OCI-LY1 (cell line): ENCODE results near the gene MAN1A1.

ENCODE experiments used
- CTCF ChIP-seq: fragments of 200-600 bp; sonication (generic), shearing (Covaris generic); IDR thresholded peaks from 2 replicates; pipeline ENCODE4 v1.5.1; 2017; ENCODE audit warnings: mild to moderate bottlenecking, antibody characterized with exemption, low read length, moderate library complexity, mixed read lengths
- EZH2 ChIP-seq: fragments of 200-600 bp; sonication (generic), shearing (Covaris generic); IDR thresholded peaks from 2 replicates; pipeline ENCODE4 v1.8.0; 2017; ENCODE audit warnings: borderline replicate concordance, mixed run types, mild to moderate bottlenecking, antibody characterized with exemption, low read length, moderate library complexity, mixed read lengths

DNA sequence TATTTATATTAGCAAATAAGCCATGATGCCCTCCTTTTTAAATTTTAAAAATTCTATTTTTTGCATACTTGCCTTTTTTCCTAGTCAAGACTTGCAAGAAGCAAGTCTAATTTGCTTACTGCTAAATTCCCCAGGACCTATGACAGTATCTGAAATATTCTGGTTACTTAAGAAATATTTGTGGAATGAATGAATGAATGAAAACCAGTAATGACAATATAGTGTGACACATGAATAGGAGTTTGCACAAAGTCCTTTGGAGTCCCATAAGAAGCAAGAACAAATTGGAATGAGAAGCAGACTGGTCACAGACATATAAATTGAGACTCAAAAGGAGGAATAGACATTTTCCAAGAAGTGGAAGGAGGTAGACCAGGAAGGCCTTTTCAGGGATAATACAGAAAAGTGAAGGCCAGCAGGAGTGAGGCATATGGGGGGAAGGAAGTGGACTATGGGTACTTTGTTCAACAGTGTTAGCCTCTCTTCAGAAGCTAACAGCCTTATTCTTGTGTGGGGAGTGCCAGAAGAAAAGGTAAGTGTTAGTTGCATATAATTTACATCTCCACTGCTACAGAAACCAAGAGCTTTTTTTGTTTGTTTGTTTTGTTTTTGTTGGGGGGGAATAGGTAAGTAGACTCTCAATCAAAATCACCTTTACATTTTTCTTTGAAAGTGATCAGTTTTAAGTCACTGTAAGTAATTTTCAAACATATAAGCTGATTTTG is 177.5 kb downstream of the MAN1A1 start:
- TF ChIP-seq CTCF, result no peak
- no peak for TF ChIP-seq EZH2
